GM18870 (cell line): ENCODE results near the gene GPR183.
"Not testable (repeated sequence)": the region's sequence is repeated elsewhere in the genome, so short reads cannot be mapped to it uniquely, and the experiment has no call there.

ENCODE experiments used
- ATAC-seq: cut with Tn5 transposase; IDR thresholded peaks from one replicate; pipeline ENCODE4 v1.9.1; 2021; ENCODE audit warnings: moderate library complexity; ENCODE audit not compliant: unreplicated experiment

GPR183 gene

GRCh38 chr13:99250982-99251825, 56.0 kb downstream of the GPR183 start:
- no peak for ATAC-seq

- ATAC-seq: not testable (repeated sequence)
These were observed 57.6 kb downstream of the GPR183 start for GRCh38 chr13:99249606-99250005.

GRCh38 chr13:99249178-99249577, 58.0 kb downstream of the GPR183 start:
- not testable (repeated sequence) for ATAC-seq

- no peak for ATAC-seq
These were observed 61.1 kb downstream of the GPR183 start for GRCh38 chr13:99246100-99246499.
